HG03095 (cell line): ENCODE measurements around the gene BPIFA2.
"Not testable (repeated sequence)": the region's sequence is repeated elsewhere in the genome, so short reads cannot be mapped to it uniquely, and the experiment has no call there.

Source experiments
- ATAC-seq: cut with Tn5 transposase; IDR thresholded peaks from one replicate; pipeline ENCODE4 v1.9.1; 2021; ENCODE audit warnings: moderate library complexity; ENCODE audit not compliant: unreplicated experiment

BPIFA2 gene, protein sequence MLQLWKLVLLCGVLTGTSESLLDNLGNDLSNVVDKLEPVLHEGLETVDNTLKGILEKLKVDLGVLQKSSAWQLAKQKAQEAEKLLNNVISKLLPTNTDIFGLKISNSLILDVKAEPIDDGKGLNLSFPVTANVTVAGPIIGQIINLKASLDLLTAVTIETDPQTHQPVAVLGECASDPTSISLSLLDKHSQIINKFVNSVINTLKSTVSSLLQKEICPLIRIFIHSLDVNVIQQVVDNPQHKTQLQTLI

DNA sequence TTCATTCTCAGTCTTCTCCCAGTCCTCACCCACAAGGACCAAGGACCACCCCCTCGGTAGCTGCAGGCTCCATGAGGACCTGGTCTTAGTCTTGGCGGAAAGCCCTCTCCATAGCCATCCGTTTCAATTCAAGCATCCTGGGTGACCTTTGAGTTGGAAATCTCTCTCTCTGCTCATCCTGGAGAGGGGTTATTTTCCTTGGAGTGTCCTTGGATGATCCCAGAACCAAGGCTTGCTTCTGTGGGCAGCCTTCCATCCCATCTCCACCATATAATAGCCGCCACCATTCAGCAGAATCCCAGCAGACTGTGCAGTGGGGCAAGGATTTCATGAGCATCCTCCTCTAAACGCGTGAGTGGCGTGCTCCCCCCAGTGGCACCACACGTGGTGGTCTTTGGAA is at the start of gene BPIFA2:
Gene BPIFA2, plus strand, starts transcription at position 301 of the 400 bp plus-strand sequence. CDS start 987 bp downstream, outside the sequence.
- ATAC-seq: no peak

DNA sequence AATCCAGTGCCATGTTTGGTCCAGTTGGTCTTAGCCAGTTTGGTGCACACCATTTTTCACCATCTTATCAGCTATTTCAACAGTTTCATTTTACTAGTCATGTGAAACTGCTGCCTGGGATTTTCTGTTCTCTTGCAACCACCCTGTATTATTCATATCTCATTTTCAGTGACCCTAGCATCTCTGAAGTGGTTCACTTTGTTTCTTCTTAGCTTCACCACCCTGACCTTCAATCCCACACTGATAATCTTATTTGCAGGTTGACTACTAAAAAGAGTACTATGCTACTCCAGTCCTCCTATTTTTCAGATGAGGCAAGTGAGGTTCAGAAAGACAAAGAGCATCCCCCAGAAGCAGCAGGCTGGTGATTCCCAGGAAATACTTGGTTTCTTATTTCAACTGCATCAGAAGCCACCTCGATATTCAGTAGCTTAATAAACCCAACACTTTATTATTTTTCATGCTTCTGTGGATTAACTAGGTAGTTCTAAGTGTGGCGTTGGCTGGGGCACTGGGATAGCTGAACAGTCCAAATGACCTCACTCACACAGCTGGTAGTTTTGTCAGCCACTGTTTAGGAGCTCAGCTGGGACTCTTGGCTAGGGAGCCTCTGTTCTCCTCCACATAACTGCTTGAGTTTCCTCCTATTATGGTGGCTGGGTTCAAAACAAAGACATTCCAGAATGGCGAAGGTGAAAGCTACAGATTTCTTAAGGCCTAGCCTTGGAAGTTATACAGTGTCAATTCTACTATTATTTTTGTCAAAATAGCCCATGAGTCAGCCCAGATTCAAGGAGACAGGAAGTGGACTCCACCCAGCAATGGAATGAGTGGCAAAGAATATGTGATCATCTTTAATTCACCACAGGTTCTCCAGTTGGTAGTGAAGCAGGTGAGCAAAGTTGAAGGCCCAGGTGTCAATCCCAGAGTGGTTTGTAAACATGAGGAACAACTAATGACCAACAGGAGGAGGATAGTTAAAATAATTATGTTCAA is 47.9 kb upstream of the BPIFA2 start:
- no peak for ATAC-seq

- no peak for ATAC-seq
These were observed 47.0 kb upstream of the BPIFA2 start for GRCh38 chr20:33120934-33121333.

- not testable (repeated sequence) for ATAC-seq
These were observed 45.7 kb upstream of the BPIFA2 start for GRCh38 chr20:33122297-33122696.

DNA sequence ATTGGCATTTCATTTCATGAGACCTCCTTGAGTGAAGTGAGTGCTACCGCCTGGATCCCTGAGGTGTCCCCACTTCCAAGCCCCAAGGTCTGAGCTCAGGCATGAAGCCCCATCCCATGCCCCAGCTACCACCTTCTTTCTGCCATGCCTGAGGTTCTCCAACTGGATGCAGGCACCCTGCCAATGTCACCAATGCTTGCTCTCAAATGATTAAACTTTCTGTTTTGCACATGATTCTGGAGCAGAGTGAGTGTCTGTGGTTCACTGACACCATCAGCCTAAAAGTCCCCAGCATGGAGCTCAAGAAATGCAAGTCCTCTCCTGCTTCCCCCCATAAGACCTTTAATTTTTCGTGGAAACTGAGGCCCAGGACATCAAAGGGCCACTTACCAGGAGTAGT is 43.7 kb upstream of the BPIFA2 start:
- ATAC-seq: no peak

DNA sequence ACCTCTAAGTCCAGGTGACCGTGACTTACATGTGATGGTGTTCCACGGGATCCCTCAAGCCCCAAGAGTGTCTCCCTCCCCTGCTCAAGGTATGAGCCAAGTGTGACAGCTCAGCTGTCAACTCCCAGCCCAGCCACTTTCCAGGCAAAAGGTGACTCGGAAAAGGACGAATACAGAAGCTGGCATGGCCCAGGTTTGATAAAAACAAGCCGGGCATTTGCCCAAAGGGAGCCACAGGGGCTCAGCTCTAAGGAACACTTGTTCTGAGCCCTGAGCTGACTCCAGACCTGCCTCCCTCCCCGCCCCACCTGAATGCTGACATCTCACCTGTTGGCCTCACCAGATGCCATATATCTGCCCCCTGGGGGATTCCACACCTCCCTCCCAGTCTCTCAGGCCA is 43.0 kb upstream of the BPIFA2 start:
- no peak for ATAC-seq

GRCh38 chr20:33125983-33126382 is 42.0 kb upstream of the BPIFA2 start:
- ATAC-seq: no peak

GRCh38 chr20:33127422-33128097 is 40.4 kb upstream of the BPIFA2 start:
- ATAC-seq: no peak

- ATAC-seq: no peak
These were observed 37.3 kb upstream of the BPIFA2 start for GRCh38 chr20:33130568-33131061.

DNA sequence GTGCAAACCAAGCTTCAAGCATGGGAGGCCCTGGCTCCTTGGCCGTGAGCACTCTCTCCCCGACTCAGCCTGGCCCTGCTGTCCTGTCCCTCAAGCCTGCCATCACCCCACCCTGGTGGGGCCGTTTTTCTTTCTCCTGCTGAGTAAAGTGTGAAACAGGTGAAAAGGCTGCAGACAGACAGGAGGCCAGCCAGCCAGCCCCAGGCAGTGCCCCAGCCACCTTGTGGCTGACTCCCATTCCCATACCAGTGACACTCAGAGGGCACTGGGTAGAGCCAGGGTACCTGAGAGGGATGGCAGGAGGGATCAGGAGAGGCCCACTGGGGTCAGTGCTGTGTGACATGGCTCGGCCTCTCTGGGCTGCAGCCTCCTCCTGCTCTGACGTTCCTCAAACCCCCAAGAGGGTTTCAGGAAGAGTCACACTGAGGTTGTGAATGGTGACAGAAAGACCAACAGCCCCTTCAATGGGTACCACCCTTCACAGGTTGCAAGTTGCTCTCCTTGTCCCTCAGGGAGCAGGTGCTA is 35.9 kb upstream of the BPIFA2 start:
- ATAC-seq: no peak

DNA sequence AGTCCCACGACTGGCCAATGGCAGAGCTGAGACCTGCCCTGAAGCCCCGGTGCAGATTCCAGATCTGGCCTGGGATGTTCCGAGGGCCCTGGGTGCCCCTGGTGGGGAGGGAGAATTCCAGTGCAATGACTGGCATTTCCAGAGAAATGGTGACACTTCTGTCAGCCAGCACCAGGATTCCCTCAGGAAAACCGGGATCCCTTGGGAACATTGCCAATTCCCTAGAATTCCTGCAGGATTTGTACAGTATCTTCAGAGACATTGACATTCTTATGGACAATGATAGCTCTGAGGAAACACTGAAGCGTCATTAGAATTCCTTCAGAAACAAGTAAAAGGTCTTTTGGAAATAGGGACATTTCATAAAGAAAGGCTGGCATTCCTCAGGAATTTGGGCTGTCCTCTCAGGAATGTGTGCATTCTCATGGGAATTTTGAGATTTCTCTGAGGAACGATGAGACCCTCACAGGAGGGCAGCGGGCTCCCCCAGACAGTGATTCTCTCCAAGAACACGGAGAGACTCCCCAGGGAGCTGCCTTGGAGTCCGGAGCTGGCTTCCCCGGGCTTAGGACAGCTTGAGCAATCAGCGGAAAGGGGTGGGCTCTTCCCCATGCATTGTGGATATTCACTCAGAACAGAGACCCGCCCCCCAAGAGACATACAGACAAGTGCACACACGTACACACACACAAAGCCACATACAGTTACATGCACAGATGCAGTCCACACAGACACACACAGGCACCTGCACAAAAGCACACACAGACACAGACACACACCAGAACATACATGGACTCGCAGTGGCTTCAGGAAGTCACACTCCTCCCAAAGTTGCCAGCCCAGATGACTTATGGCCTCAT is 35.2 kb upstream of the BPIFA2 start:
- no peak for ATAC-seq

DNA sequence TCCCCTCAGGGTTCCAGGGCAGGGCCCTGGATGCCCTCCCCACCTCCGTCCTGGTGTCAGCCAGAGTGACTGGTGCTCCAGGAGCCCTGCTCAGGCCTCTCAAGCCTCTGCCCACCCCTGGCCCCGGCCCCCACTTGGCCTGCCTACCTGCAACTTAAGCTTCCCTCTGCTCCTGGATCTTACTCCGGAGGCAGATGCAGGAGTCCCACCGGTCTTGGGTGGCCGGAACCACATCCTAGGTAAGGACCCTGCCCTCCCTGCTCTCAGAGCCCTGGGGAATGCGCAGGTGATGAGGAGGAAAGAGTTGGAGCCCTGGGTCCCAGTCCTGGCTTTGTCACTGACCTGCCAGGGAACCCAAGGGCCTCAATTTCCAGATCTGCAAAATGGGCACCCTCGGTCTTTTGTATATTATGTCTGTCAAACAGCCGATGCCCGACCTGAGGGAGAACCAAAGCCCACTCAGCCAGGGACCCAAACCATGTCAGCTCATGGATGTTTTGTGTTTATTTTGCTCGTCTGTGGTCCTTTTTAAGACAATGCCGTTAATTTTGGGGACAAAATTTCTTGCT is 34.5 kb upstream of the BPIFA2 start:
- ATAC-seq: no peak

GRCh38 chr20:33137195-33137594 is 30.8 kb upstream of the BPIFA2 start:
- no peak for ATAC-seq

DNA sequence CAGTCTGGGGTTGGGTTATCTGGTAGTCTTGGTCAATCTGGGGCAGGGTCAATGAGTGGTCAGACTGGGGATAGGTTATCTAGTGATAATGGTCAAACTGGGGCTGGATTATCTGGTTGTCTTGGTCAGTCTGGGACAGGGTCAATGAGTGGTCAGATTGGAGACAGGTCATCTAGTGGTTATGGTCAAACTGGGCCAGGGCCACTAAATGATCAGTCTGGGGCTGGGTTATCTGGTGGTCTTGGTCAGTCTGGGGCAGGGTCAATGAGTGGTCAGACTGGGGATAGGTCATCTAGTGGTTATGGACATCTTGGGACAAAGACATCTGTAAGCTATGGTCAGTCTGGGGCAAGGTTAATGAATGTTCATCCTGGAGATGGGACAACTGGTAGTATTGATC is 28.5 kb upstream of the BPIFA2 start:
- ATAC-seq: no peak

- ATAC-seq: no peak
These were observed 22.4 kb upstream of the BPIFA2 start for GRCh38 chr20:33145521-33145920.

GRCh38 chr20:33147299-33147698 is 20.7 kb upstream of the BPIFA2 start:
- ATAC-seq: no peak

DNA sequence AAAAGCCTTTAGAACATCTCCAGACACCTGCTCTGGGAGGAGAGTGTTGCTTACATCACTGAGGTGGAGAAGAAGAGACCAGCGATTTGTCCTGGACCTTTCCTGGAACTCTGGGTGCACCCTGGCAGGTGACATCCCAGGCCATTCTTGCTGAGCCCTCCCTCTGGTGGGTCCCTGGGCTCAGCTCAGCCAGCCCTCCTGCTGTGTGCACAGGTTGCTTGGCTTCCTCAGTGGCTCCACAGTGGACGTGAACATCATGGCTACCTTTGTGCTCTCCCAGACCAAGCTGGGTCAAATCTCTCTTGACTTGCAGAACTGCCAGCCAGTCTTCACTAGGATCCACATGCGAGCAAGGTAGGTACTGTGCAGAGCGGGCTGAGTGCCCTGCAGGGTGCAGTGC is 19.9 kb upstream of the BPIFA2 start:
- ATAC-seq: no peak

GRCh38 chr20:33154252-33154651 is 13.7 kb upstream of the BPIFA2 start:
- no peak for ATAC-seq

GRCh38 chr20:33158637-33159385 is 9.1 kb upstream of the BPIFA2 start:
- no peak for ATAC-seq
